Ramos (cell line): ENCODE data around the gene SLC25A43.
"Not testable (repeated sequence)": the region's sequence is repeated elsewhere in the genome, so short reads cannot be mapped to it uniquely, and the experiment has no call there.

Experiments used
- in situ Hi-C: fragments of 300-500 bp; cut with MboI; formaldehyde crosslinking; loops from one replicate; pipeline ENCODE4 v1.14.3; 2022; ENCODE audit warnings: low sequenced_read_pairs; ENCODE audit not compliant: unreplicated experiment

SLC25A43 gene

GRCh38 chrX:119406776-119407175 is 7.6 kb downstream of the SLC25A43 start:
- in situ Hi-C loops, result no loop called here

GRCh38 chrX:119407681-119408080 is 8.5 kb downstream of the SLC25A43 start:
- in situ Hi-C loops, result no loop called here

GRCh38 chrX:119410027-119410819 is 11.1 kb downstream of the SLC25A43 start:
- in situ Hi-C loops, result no loop called here

GRCh38 chrX:119410854-119411253 is 11.7 kb downstream of the SLC25A43 start:
- in situ Hi-C loops, result no loop called here

DNA sequence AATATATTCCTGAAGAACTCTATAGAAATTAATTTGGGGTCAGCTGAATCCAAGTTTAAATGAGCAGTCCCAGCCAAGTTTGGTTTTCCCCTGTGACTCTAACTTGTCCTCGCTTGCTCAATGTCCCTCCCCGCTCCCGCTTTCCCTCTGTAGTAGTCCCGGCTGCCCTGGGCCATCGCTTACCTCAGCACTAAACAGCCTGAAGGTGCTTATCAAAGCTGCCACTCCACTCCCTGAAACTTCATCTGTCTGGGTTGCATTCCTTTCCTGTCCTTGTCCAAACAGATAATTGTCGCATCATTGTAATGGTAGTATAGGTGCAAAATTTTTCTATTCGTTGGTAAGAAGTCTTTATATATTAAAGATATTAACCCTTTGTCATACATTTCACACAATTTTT is 12.8 kb downstream of the SLC25A43 start:
- in situ Hi-C loops, result no loop called here

DNA sequence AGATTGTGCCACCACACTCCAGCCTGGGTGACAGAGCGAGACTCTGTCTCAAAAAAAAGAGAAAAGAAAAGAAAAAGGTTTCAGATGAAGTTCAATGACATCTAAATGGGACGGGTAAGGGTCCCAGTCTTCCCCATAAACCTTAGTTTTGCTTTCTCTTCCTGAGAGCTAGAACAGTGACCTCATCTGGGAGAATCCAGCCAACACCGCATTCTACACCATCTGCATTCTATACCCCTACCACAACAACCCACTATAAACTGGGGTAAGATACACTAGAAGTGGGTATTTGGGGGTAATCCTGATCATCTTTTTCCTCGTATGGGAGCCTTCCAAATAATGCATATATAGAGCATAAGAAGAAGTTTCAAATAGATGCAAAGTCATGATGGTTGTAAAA is 18.2 kb downstream of the SLC25A43 start:
- in situ Hi-C loops, result no loop called here

- in situ Hi-C loops, result no loop called here
These were observed 18.7 kb downstream of the SLC25A43 start for GRCh38 chrX:119417842-119418241.

DNA sequence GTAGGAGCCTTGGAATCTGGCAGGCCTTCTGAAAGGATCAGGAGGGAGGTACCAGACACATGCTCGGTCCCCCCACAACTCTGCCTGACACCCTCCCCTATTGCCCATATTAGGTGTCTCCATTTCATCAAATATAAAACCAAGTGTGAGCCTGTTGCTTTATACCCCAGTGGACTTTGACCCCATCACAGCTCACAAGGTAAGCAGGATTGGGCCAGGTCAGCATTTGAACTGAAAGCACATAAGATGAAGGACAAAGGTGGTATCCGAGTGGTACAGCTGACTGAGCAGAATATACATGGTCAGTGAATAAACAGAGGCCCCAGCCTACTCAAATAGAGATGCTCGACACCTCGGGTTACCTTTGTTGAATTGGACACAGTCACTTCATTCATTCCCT is 20.0 kb downstream of the SLC25A43 start:
- in situ Hi-C loops, result no loop called here

- in situ Hi-C loops, result no loop called here
These were observed 20.8 kb downstream of the SLC25A43 start for GRCh38 chrX:119419898-119420297.

DNA sequence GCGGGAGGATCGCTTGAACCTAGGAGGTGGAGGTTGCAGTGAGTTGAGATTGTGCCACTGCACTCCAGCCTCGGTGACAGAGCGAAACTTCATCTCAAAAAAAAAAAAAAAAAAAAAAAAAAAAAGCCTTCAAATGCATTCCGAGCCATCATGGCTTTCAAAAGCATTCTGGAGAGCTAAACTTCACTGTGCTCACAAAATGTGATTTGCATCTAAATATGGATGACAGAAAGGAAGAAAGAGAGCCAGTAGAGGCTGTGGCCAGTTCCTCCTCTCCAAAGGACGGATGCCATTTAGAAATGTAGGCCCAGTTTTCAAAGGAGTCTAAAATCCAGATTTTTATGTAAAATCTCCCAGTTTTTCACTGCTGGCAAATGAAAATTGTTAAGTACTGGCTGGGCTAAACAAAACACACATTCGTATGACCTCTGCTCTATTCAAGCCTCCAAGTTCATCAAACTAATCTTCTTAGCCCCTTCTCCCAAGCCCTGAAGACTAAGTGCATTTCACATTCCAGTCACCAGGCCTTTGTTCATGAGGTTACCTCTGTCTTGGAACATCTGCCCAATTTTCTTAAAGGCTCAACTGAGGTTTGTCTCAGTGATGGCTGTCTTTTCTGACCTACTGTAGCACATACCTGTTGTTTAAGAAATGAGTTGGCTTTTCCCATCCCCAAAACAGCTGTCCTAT is 22.0 kb downstream of the SLC25A43 start:
- in situ Hi-C loops, result no loop called here

- in situ Hi-C loops, result no loop called here
These were observed 24.5 kb downstream of the SLC25A43 start for GRCh38 chrX:119423631-119424030.

DNA sequence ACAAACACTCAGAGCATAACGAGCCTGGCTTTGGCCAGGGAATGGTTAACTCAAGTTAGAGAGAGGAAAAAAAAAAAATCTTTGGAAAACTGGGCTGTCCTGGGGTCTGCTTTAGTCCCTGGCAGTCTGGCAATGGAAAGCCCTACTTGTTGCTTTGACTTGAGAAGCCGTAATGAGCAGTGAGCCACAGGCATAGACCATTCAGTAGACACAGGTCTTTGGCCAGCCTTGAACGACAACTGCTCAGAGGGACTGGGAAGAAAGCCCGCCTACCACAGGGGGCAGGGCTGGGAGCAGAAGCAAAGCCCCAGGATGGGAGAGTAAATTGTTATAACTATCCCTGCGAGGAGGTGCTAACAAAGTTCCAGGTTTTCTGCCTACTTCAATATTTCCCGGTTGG is 25.9 kb downstream of the SLC25A43 start:
- in situ Hi-C loops, result no loop called here

DNA sequence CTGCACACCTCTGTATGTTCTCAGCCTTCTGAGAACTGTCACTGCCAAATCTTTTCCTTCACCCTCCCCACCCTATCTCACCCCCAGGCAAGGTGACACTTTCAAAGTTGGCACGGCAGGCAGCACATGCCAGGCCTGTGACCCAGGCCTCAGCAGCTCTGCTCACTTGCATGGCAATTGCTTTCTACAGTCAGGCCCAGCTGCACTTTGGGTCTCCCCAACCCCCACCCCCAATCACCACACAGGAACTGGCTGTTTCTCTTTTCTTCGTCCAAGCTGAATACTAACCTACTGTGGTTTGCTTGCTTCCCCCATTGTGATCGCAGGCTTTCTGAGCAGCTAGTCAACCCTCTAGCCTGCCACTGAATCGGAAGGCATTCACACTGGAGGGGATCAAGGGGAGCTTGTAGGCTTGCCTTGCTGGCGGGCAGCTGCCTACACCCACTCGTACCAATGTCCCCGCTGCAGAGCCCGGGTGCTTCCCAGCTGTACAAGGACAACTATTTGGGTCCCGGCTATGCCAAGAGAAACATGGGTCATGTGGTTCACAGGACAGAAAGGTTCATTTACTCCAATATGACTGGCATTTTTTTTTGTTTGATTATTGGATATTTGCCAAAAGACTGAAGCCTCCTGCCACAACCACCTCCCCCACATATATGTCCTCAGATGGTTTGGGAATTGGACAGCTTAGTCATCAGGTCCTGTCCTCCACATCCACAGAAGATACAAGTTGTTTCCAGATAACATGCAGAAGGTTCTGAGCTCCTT is 28.1 kb downstream of the SLC25A43 start:
- in situ Hi-C loops, result no loop called here

GRCh38 chrX:119427795-119428185 is 28.7 kb downstream of the SLC25A43 start:
- in situ Hi-C loops, result no loop called here

DNA sequence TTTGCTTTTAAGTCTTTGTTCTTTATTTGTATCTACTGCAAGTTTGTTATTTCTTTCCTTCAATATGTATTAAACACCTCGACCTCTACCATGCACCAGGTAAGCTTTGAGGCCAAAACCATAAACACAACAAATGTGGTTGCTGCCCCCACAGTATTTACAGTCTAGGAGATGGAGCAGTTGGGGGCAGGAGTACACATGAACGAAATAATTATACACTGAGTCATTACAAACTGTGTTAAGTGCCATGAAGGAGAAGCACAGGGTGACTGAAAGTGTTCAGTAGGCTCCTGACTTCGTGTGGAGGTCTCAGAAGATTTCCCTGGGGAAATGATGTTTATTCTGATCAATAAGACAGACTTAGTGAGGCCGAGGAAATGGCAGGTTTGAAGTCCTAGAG is 30.3 kb downstream of the SLC25A43 start:
- in situ Hi-C loops, result no loop called here

DNA sequence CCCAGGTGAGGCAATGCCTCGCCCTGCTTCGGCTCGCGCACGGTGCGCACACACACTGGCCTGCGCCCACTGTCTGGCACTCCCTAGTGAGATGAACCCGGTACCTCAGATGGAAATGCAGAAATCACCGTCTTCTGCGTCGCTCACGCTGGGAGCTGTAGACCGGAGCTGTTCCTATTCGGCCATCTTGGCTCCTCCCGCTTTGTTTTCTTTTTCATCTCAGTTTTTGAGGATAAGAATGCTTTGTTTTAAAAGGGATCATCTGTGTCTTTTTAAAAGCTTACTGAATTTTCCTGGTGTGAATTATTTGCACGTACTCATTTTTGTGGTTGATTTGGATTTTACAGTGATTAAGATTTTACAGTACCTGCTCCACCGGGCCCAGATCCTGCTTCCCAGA is 42.2 kb downstream of the SLC25A43 start:
- in situ Hi-C loops, result not testable (repeated sequence)

- in situ Hi-C loops, result no loop called here
These were observed 43.1 kb downstream of the SLC25A43 start for GRCh38 chrX:119442286-119442685.

DNA sequence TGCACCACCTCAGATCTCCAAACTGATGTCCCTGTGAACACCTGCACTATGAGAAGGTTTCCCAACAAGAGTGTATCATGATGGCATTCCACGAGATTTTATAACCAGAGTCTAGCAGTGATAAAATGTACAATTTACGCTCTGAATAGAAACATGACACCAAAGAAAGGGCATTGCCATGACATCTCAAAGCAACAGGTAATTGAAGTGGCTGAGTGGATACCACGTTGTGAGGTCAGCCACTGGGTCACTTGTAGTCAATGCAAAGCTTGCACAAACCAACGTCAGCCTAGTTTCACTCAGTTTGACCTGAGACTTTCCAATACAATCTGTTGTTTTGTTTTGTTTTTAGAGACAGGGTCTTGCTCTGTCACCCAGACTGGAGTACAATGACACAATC is 54.1 kb downstream of the SLC25A43 start:
- in situ Hi-C loops, result no loop called here

- in situ Hi-C loops, result no loop called here
These were observed 56.1 kb downstream of the SLC25A43 start for GRCh38 chrX:119455264-119455663.

DNA sequence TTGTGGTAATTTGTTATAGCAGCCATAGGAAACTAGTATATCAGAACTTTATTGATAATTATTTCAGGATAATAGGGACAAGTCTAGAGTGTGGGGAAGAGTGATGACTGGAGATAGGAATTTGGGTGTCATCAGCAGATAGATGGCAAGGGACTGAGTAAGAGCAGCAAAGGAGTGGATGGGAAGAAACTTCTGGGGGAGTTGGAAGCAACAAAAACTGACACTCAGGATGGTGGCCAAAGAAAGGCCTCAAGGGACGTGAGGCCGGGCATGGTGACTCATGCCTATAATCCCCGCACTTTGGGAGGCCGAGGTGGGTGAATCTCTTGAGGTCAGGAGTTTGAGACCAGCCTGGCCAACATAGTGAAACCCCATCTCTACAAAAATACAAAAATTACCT is 60.0 kb downstream of the SLC25A43 start:
- in situ Hi-C loops, result no loop called here

DNA sequence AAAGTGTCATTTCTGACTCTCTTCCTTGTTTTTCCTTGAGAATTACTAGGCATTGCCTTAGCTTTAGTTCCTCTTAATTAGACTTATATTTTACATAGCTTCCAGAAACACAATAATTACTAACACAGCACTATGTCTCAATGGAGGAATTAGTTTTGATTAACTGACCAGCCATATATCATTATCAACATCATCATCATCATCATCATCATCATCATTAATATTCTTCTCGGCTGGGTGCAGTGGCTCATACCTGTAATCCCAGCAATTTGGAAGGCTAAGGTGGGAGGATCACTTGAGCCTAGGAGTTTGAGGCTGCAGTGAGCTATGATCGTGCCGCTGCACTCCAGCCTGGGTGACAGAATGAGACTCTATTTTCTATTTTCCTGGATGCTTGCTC is 66.4 kb downstream of the SLC25A43 start:
- in situ Hi-C loops, result no loop called here
